H1 (cell line): Measurements from ENCODE around the gene NCK1. TPM values are rescaled to one million over a fixed set of nuclear protein-coding genes. Genes with fewer than 3 reads are reported as not detected.

Source experiments
- CTCF ChIA-PET: fragments of 300-600 bp; sonication (Branson Sonifier 250); formaldehyde crosslinking; loops from one replicate; lab custom pipeline; 2021; ENCODE audit not compliant: partially characterized antibody; lab: Charles Lee
- POLR2A ChIA-PET: fragments of 300-600 bp; sonication (Branson Sonifier 250); formaldehyde crosslinking; loops from one replicate; lab custom pipeline; 2021; ENCODE audit warnings: inconsistent platforms; ENCODE audit not compliant: partially characterized antibody; lab: Charles Lee
- DNase-seq, 2 experiments: peaks; one replicate each; pipeline versions ENCODE4 v3.0.0 to v3.0.0-alpha.2; 2010 to 2022; ENCODE audit warnings: low spot score in 2 of 2, low read depth in 1 of 2, mixed read lengths in 1 of 2
- FAIRE-seq: peaks from 2 replicates; lab custom pipeline; 2011; peaks lifted over from hg19 to GRCh38; lab: Jason Lieb, UNC
- H2AFZ ChIP-seq: 2 replicates; pipeline ENCODE4 v1.8.1; 2012; ENCODE audit warnings: low read length, inconsistent platforms
- H2AK5ac ChIP-seq: 2 replicates; pipeline ENCODE4 v1.6.1; 2013; ENCODE audit warnings: low read depth, low read length
- H2BK120ac ChIP-seq: replicated peaks from 2 replicates; pipeline ENCODE3; 2013; ENCODE audit warnings: low read depth, low read length, inconsistent platforms
- H2BK12ac ChIP-seq: 2 replicates; pipeline ENCODE4 v1.6.1; 2013; ENCODE audit warnings: low read depth, low read length
- H2BK15ac ChIP-seq: 2 replicates; pipeline ENCODE4 v1.6.1; 2013; ENCODE audit warnings: low read length
- H2BK20ac ChIP-seq: 2 replicates; pipeline ENCODE4 v1.6.1; 2013; ENCODE audit warnings: low read length
- H2BK5ac ChIP-seq: 2 replicates; pipeline ENCODE4 v1.6.1; 2013; ENCODE audit warnings: low read depth, low read length
- H3K14ac ChIP-seq: 2 replicates; pipeline ENCODE4 v1.6.1; 2013; ENCODE audit warnings: inconsistent platforms; ENCODE audit not compliant: insufficient read length
- H3K18ac ChIP-seq: 2 replicates; pipeline ENCODE4 v1.6.1; 2013; ENCODE audit warnings: low read length; ENCODE audit errors: extremely low read depth
- H3K23ac ChIP-seq: 2 replicates; pipeline ENCODE4 v1.6.1; 2013; ENCODE audit warnings: inconsistent platforms; ENCODE audit not compliant: insufficient read length
- H3K23me2 ChIP-seq: 2 replicates; pipeline ENCODE4 v1.6.1; 2013; ENCODE audit warnings: low read depth, low read length
- H3K27ac ChIP-seq: 2 replicates; pipeline ENCODE4 v1.6.1; 2011; ENCODE audit warnings: low read depth, low read length, inconsistent platforms
- H3K27me3 ChIP-seq, 4 experiments: replicated peaks in 1 of 4; 1 replicate in 1 of 4; 2 replicates in 3 of 4; pipeline versions ENCODE4 v1.6.1 to v1.8.1; 2011 to 2013; ENCODE audit warnings: low read length in 3 of 4, mild to moderate bottlenecking in 3 of 4, inconsistent platforms in 2 of 4, mixed read lengths in 2 of 4, moderate library complexity in 1 of 4; ENCODE audit not compliant: control insufficient read depth in 3 of 4, insufficient read depth in 3 of 4; ENCODE audit errors: extremely low read depth in 1 of 4
- H3K36me3 ChIP-seq, 4 experiments: 2 replicates each; pipeline versions ENCODE4 v1.6.1 to v1.8.1; 2011 to 2013; ENCODE audit warnings: mild to moderate bottlenecking in 4 of 4, low read length in 3 of 4, moderate library complexity in 2 of 4, control low read depth in 1 of 4, inconsistent platforms in 1 of 4; ENCODE audit not compliant: insufficient read depth in 4 of 4, control insufficient read depth in 2 of 4
- H3K4ac ChIP-seq: replicated peaks from 2 replicates; pipeline ENCODE3; 2013; ENCODE audit warnings: low read length, low read depth, mixed read lengths, inconsistent platforms; ENCODE audit not compliant: insufficient read length
- H3K4me1 ChIP-seq, 4 experiments: replicated peaks in 1 of 4; 1 replicate in 1 of 4; 2 replicates in 3 of 4; pipeline versions ENCODE4 v1.6.1 to v1.8.1; 2011 to 2013; ENCODE audit warnings: low read length in 3 of 4, inconsistent platforms in 2 of 4, mixed read lengths in 1 of 4; ENCODE audit not compliant: insufficient read depth in 4 of 4, control insufficient read depth in 3 of 4
- H3K4me2 ChIP-seq, 2 experiments: 2 replicates each; pipeline versions ENCODE4 v1.6.1 to v1.8.1; 2011 to 2013; ENCODE audit warnings: low read depth in 2 of 2, low read length in 2 of 2, control low read depth in 1 of 2, inconsistent platforms in 1 of 2, mild to moderate bottlenecking in 1 of 2; ENCODE audit not compliant: insufficient read depth in 1 of 2
- H3K4me3 ChIP-seq, 4 experiments: fragments of 200-600, 300-600 bp in 1 of 4; sonication (generic), shearing (Covaris generic), sonication (Bioruptor Twin) in 1 of 4; 2 replicates each; pipeline versions ENCODE4 v1.5.1 to v1.8.1; 2011 to 2016; ENCODE audit warnings: low read length in 4 of 4, low read depth in 3 of 4, control low read depth in 2 of 4, inconsistent platforms in 2 of 4, mild to moderate bottlenecking in 2 of 4, mixed read lengths in 1 of 4, moderate library complexity in 1 of 4; ENCODE audit not compliant: insufficient read depth in 2 of 4; ENCODE audit errors: extremely low read depth in 1 of 4
- H3K56ac ChIP-seq: replicated peaks from 2 replicates; pipeline ENCODE3; 2013; ENCODE audit warnings: low read depth, mild to moderate bottlenecking, mixed read lengths, low read length, inconsistent platforms; ENCODE audit not compliant: insufficient read length
- H3K79me1 ChIP-seq: 2 replicates; pipeline ENCODE4 v1.6.1; 2013; ENCODE audit warnings: low read depth, low read length, control low read depth
- H3K79me2 ChIP-seq, 2 experiments: 2 replicates each; pipeline versions ENCODE4 v1.6.1 to v1.8.1; 2012 to 2013; ENCODE audit warnings: low read length in 2 of 2, mild to moderate bottlenecking in 2 of 2, inconsistent platforms in 1 of 2; ENCODE audit not compliant: insufficient read depth in 2 of 2, control insufficient read depth in 1 of 2
- H3K9ac ChIP-seq, 4 experiments: replicated peaks in 1 of 4; 1 replicate in 1 of 4; 2 replicates in 3 of 4; pipeline versions ENCODE4 v1.6.1 to v1.8.1; 2011 to 2013; ENCODE audit warnings: low read depth in 3 of 4, low read length in 3 of 4, control low read depth in 2 of 4, mild to moderate bottlenecking in 2 of 4, moderate library complexity in 2 of 4, inconsistent platforms in 1 of 4; ENCODE audit errors: extremely low read depth in 1 of 4
- H3K9me3 ChIP-seq, 2 experiments: 2 replicates each; pipeline versions ENCODE4 v1.6.1 to v1.8.1; 2012 to 2013; ENCODE audit warnings: mild to moderate bottlenecking in 2 of 2, moderate library complexity in 2 of 2, control low read depth in 1 of 2, inconsistent platforms in 1 of 2, low read depth in 1 of 2, low read length in 1 of 2, mixed read lengths in 1 of 2; ENCODE audit not compliant: insufficient read depth in 2 of 2
- H4K20me1 ChIP-seq, 2 experiments: replicated peaks in 1 of 2; 2 replicates each; pipeline versions ENCODE3 to v1.8.1; 2011 to 2013; ENCODE audit warnings: inconsistent platforms in 2 of 2, low read length in 2 of 2, mild to moderate bottlenecking in 1 of 2; ENCODE audit not compliant: insufficient read depth in 2 of 2, control insufficient read depth in 1 of 2
- H4K5ac ChIP-seq: 2 replicates; pipeline ENCODE4 v1.6.1; 2013; ENCODE audit warnings: low read length, low read depth, mixed read lengths, inconsistent platforms; ENCODE audit not compliant: insufficient read length
- H4K8ac ChIP-seq: 2 replicates; pipeline ENCODE4 v1.8.0; 2013; ENCODE audit warnings: mild to moderate bottlenecking, moderate library complexity, low read length, inconsistent platforms; ENCODE audit not compliant: insufficient read depth; ENCODE audit errors: extremely low read depth
- H4K91ac ChIP-seq: replicated peaks from 2 replicates; pipeline ENCODE3; 2013; ENCODE audit warnings: low read length, mixed read lengths, inconsistent platforms; ENCODE audit not compliant: insufficient read length
- CEBPB ChIP-seq: IDR thresholded peaks from 2 replicates; pipeline ENCODE4 v1.6.1; 2012; ENCODE audit warnings: low read depth, low read length
- CHD2 ChIP-seq: IDR thresholded peaks from 2 replicates; pipeline ENCODE4 v1.6.1; 2012; ENCODE audit warnings: low read length, improper control_type of control experiment
- EP300 ChIP-seq, 2 experiments: IDR thresholded peaks; 1 replicate in 1 of 2; 2 replicates in 1 of 2; pipeline ENCODE4 v1.6.1; 2011 to 2012; ENCODE audit warnings: low read depth in 2 of 2, low read length in 2 of 2, mild to moderate bottlenecking in 2 of 2, borderline replicate concordance in 1 of 2, inconsistent platforms in 1 of 2, moderate library complexity in 1 of 2
- MAFK ChIP-seq: IDR thresholded peaks from 2 replicates; pipeline ENCODE4 v1.6.1; 2012; ENCODE audit warnings: low read depth, mild to moderate bottlenecking, improper control_type of control experiment, low read length
- PHF8 ChIP-seq: fragments of 200-600 bp; sonication (generic); conservative IDR thresholded peaks from 2 replicates; pipeline ENCODE4 v1.7.1; 2012; ENCODE audit warnings: low read depth, mild to moderate bottlenecking, inconsistent platforms, low read length, moderate library complexity
- RBBP5 ChIP-seq: IDR thresholded peaks from 2 replicates; pipeline ENCODE4 v1.7.1; 2012; ENCODE audit warnings: low read depth, mild to moderate bottlenecking, inconsistent platforms, low read length, moderate library complexity, borderline replicate concordance
- SAP30 ChIP-seq: fragments of 300-600 bp; sonication (generic); IDR thresholded peaks from 2 replicates; pipeline ENCODE4 v1.7.1; 2012; ENCODE audit warnings: low read length, moderate library complexity, mild to moderate bottlenecking, inconsistent platforms; ENCODE audit not compliant: insufficient read depth, insufficient replicate concordance
- WGBS, 2 experiments: shearing (Covaris generic) in 1 of 2; methylation state at CpG; one replicate each; pipeline versions ENCODE4 v1.1.6 to v1.1.7; 2013 to 2015; ENCODE audit warnings: low lambda C conversion rate in 2 of 2, mixed read lengths in 2 of 2, inconsistent platforms in 1 of 2, low coverage in 1 of 2, missing lambda C conversion rate in 1 of 2; ENCODE audit not compliant: insufficient replicate concordance in 2 of 2, insufficient coverage in 1 of 2, insufficient read length in 1 of 2; ENCODE audit errors: extremely low coverage in 1 of 2, missing lambda C conversion rate in 1 of 2; 5-methylcytosine and 5-hydroxymethylcytosine counted together
- polyA plus RNA-seq, 7 experiments: library from polyadenylated mRNA; depleted of rRNA in 3 of 7; stranded (reverse) in 5 of 7; unstranded in 2 of 7; fragments of >200 nt in 5 of 7; fragments of 200-250 nt in 2 of 7; gene quantifications; 1 replicate in 5 of 7; 2 replicates in 1 of 7; 4 replicates in 1 of 7; pipeline versions ENCODE4 v1.2.1 to v1.2.3, GENCODE V29; 2011 to 2013; ENCODE audit warnings: missing spikeins in 2 of 7, mixed read lengths in 2 of 7
- total RNA-seq: library from RNA; stranded (reverse); fragmentation: NEBNext Ultra II Directional; extraction: Animal tissue kit (Norgen Biotek cat#: 25700); gene quantifications from 2 replicates; pipeline ENCODE4 v1.2.1, GENCODE V29; 2021

Gene NCK1
- total and polyA plus RNA-seq, 2 of the 8 experiments (the other 6 are each of a cell fraction or from before 2014, with no cell fraction given) = 10.0 to 28.5 TPM

DNA sequence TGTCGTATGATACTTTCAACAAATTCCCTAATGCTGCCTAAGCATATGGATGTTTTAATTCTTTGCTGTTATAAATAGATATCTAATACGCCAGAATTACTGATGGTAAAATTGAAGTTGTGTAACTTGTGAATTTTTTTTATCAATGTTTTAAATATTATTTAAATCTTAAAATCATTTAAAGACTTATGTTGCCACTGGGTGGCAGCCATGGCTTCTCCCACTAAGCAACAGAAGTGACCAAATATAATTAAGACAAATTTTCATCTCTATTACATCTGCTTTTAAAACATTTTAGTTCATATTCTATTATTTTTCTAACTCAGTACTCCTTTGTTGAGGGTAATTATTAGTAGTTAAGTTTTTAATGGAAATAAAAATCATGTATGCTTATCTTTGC lies 87.7 kb downstream of the NCK1 start:
- Histone ChIP-seq H2BK20ac (no peak overlapping the region), H2BK5ac (no peak overlapping the region), H4K20me1 (no peaks in the 10 kb centered on the region), H3K27ac (no peak overlapping the region), H3K23ac (no peak overlapping the region), H4K8ac (no peak overlapping the region), H3K79me2 (no peaks in the 10 kb centered on the region), H3K18ac (no peak overlapping the region), H3K36me3 (peaks cover 0 to 4% (median 3%) of the 10 kb centered on the region in 4 experiments; a peak in 2 of 8 replicates), H4K5ac (no peak overlapping the region), H3K27me3 (no peaks in the 10 kb centered on the region), H2AK5ac (no peak overlapping the region), H2BK15ac (no peak overlapping the region), H3K4me3 (no peak overlapping the region), H3K4me2 (no peak overlapping the region), H2AFZ (no peak overlapping the region), H3K79me1 (no peaks in the 10 kb centered on the region), H4K91ac (no peak overlapping the region), H2BK12ac (no peak overlapping the region), H3K9me3 (no peaks in the 10 kb centered on the region), H3K56ac (no peak overlapping the region), H2BK120ac (no peak overlapping the region), H3K9ac (no peak overlapping the region), H3K14ac (no peak overlapping the region), H3K4ac (no peak overlapping the region), H3K23me2 (no peaks in the 10 kb centered on the region), H3K4me1 (no peaks in the 10 kb centered on the region)
- FAIRE-seq (no peak), DNase-seq (no peak)
- ChIA-PET POLR2A (no interaction called here), CTCF (interaction anchor here (0.7 kb wide), 1 partner anchor 8 kb away, joined by 3 read pairs; the partner anchor contains the start of gene IL20RB)
- TF ChIP-seq RBBP5 (no peak), SAP30 (no peak), MAFK (no peak), EP300 (IDR thresholded peaks at IDR 0.05; ENCODE audit: borderline replicate concordance in 1 of 2, low read depth in 2 of 2, low read length in 2 of 2) (no peak), PHF8 (no peak), CEBPB (no peak), CHD2 (no peak)
- WGBS, 2 experiments = 93% methylated on average over 2 of the region's 2 CpGs; no CpG with 5 or more reads in 1 of the 2 experiments
